HepG2 (cell line): ENCODE data around the gene SLC24A4. TPM values are rescaled to one million over a fixed set of nuclear protein-coding genes. Genes with fewer than 3 reads are reported as not detected.

Source experiments
- ATAC-seq: fragments of 200-7000 bp; cut with Tn5 transposase; 3 replicates; pipeline ENCODE4 v1.9.1; 2020; ENCODE audit warnings: mild to moderate bottlenecking, moderate library complexity
- BruUV-seq: library from RNA; stranded (reverse); fragments of 400-500 nt; replicated peaks from 2 replicates; lab custom pipeline; 2021; lab: Mats Ljungman, UMichigan
- CTCF ChIA-PET: fragments of 300-600 bp; formaldehyde crosslinking; extraction: SDS; loops from one replicate; lab custom pipeline; 2021; ENCODE audit warnings: low total read pairs, inconsistent platforms, low intra/inter-chr PET ratio; lab: Yijun Ruan, JAX
- POLR2A ChIA-PET: fragments of 350-600 bp; sonication (Branson Sonifier 250); formaldehyde crosslinking; loops from one replicate; lab custom pipeline; 2020; ENCODE audit warnings: antibody characterized with exemption, inconsistent platforms; lab: Yijun Ruan, JAX
- DNase-seq: peaks from one replicate; pipeline ENCODE4 v3.0.0-alpha.2; 2015; ENCODE audit warnings: low spot score
- FAIRE-seq: peaks from 3 replicates; lab custom pipeline; 2011; peaks lifted over from hg19 to GRCh38; lab: Jason Lieb, UNC
- H2AFZ ChIP-seq: one replicate; pipeline ENCODE4 v1.6.1; 2011; ENCODE audit warnings: low read length, inconsistent platforms
- H3K27ac ChIP-seq: fragments of 300-600 bp; 3 replicates; pipeline ENCODE4 v1.8.0; 2011; ENCODE audit warnings: mixed run types, mild to moderate bottlenecking, mixed read lengths, low read length, inconsistent platforms; ENCODE audit not compliant: insufficient read depth; ENCODE audit errors: extremely low read length
- H3K27me3 ChIP-seq, 2 experiments: fragments of 200-600 bp in 1 of 2; 2 replicates in 1 of 2; 3 replicates in 1 of 2; pipeline versions ENCODE4 v1.6.0 to v1.8.0; 2011; ENCODE audit warnings: low read length in 2 of 2, mild to moderate bottlenecking in 2 of 2, moderate library complexity in 2 of 2, inconsistent platforms in 1 of 2; ENCODE audit not compliant: insufficient read depth in 2 of 2, control insufficient read depth in 1 of 2
- H3K36me3 ChIP-seq, 2 experiments: fragments of 200-600 bp in 1 of 2; replicated peaks in 1 of 2; 2 replicates in 1 of 2; 3 replicates in 1 of 2; pipeline versions ENCODE4 v1.5.1 to v1.8.0; 2011; ENCODE audit warnings: low read length in 2 of 2, inconsistent platforms in 1 of 2; ENCODE audit not compliant: insufficient read depth in 2 of 2, control insufficient read depth in 1 of 2
- H3K4me1 ChIP-seq: 2 replicates; pipeline ENCODE4 v1.5.1; 2012; ENCODE audit warnings: low read length, inconsistent platforms; ENCODE audit not compliant: insufficient read depth
- H3K4me2 ChIP-seq: 2 replicates; pipeline ENCODE4 v1.6.0; 2011; ENCODE audit warnings: low read depth, low read length, inconsistent platforms
- H3K4me3 ChIP-seq, 3 experiments: fragments of 200-600 bp in 1 of 3; sonication (generic), shearing (Covaris generic) in 1 of 3; replicated peaks in 1 of 3; 2 replicates each; pipeline ENCODE4 v1.5.1; 2011 to 2016; ENCODE audit warnings: low read length in 3 of 3, inconsistent platforms in 2 of 3, low read depth in 2 of 3, mild to moderate bottlenecking in 2 of 3, control low read depth in 1 of 3, mixed read lengths in 1 of 3; ENCODE audit not compliant: insufficient read depth in 1 of 3
- H3K79me2 ChIP-seq: one replicate; pipeline ENCODE4 v1.6.1; 2011; ENCODE audit warnings: low read length, inconsistent platforms; ENCODE audit not compliant: insufficient read depth
- H3K9ac ChIP-seq: 2 replicates; pipeline ENCODE4 v1.6.0; 2011; ENCODE audit warnings: mild to moderate bottlenecking, low read depth, low read length, inconsistent platforms; ENCODE audit not compliant: insufficient read depth
- H3K9me3 ChIP-seq: 2 replicates; pipeline ENCODE4 v1.5.1; 2012; ENCODE audit warnings: mild to moderate bottlenecking, low read length
- H4K20me1 ChIP-seq: 2 replicates; pipeline ENCODE4 v1.6.0; 2011; ENCODE audit warnings: inconsistent platforms, mild to moderate bottlenecking, low read length, moderate library complexity; ENCODE audit not compliant: insufficient read depth
- ATF5 ChIP-seq: sonication (generic); formaldehyde crosslinking; IDR thresholded peaks from 2 replicates; pipeline ENCODE4 v1.4.0; 2020; ENCODE audit warnings: mild to moderate bottlenecking, low read depth, missing genetic modification reagents
- CENPT ChIP-seq: sonication (generic); formaldehyde crosslinking; IDR thresholded peaks from 2 replicates; pipeline ENCODE4 v1.8.0; 2022; ENCODE audit warnings: low read depth, mild to moderate bottlenecking, moderate library complexity, missing genetic modification reagents
- HOXA9 ChIP-seq: sonication (generic); formaldehyde crosslinking; IDR thresholded peaks from 2 replicates; pipeline ENCODE4 v1.8.1; 2022; ENCODE audit warnings: missing genetic modification reagents, mild to moderate bottlenecking, moderate library complexity, borderline replicate concordance
- JUND ChIP-seq: sonication (generic); formaldehyde crosslinking; IDR thresholded peaks from 2 replicates; pipeline ENCODE4 v1.8.0; 2022; ENCODE audit warnings: mild to moderate bottlenecking, missing genetic modification reagents
- MIXL1 ChIP-seq: IDR thresholded peaks from 2 replicates; pipeline ENCODE4 v1.6.1; 2016
- NFE2L2 ChIP-seq: fragments of 150-350 bp; IDR thresholded peaks from 2 replicates; pipeline ENCODE4 v1.6.1; 2014; ENCODE audit warnings: low read length
- TBP ChIP-seq: sonication (generic); formaldehyde crosslinking; IDR thresholded peaks from 2 replicates; pipeline ENCODE4 v1.5.0; 2020; ENCODE audit warnings: missing genetic modification reagents
- THAP9 ChIP-seq: sonication (generic); formaldehyde crosslinking; IDR thresholded peaks from 2 replicates; pipeline ENCODE4; 2020; ENCODE audit warnings: missing genetic modification reagents, mild to moderate bottlenecking, borderline replicate concordance
- ZIK1 ChIP-seq: sonication (generic); formaldehyde crosslinking; IDR thresholded peaks from 2 replicates; pipeline ENCODE4 v1.5.0; 2020; ENCODE audit warnings: mild to moderate bottlenecking, low read depth, missing genetic modification reagents, borderline replicate concordance
- ZNF160 ChIP-seq: sonication (generic); formaldehyde crosslinking; IDR thresholded peaks from 2 replicates; pipeline ENCODE4 v1.8.0; 2022; ENCODE audit warnings: mild to moderate bottlenecking, inconsistent platforms, missing genetic modification reagents
- WGBS: methylation state at CpG from one replicate; pipeline ENCODE4 v1.1.6; 2017; ENCODE audit warnings: low lambda C conversion rate; 5-methylcytosine and 5-hydroxymethylcytosine counted together
- in situ Hi-C: cut with HindIII; loops from 2 replicates; pipeline ENCODE4 v1.10.0; 2017; ENCODE audit warnings: low pct_unique_long_range_greater_than_20kb; ENCODE audit not compliant: extremely low pct_ligation_motif_present
- intact Hi-C: fragments of 100-400 bp; cut with micrococcal nuclease; formaldehyde crosslinking; loops from one replicate; pipeline ENCODE4 v1.10.0; 2022; ENCODE audit not compliant: unreplicated experiment
- polyA plus RNA-seq, 8 experiments: library from polyadenylated mRNA; depleted of rRNA in 3 of 8; stranded (reverse) in 7 of 8; unstranded in 1 of 8; fragments of >200 nt; fragmentation: Illumina TruSeq in 4 of 8; extraction: Trizol in 4 of 8; gene quantifications; 2 replicates each; pipeline versions ENCODE4 v1.2.1 to v1.2.3, GENCODE V29; 2011 to 2016; ENCODE audit warnings: low read depth in 4 of 8, missing spikeins in 1 of 8, mixed read lengths in 1 of 8; ENCODE audit not compliant: insufficient read depth in 1 of 8
- total RNA-seq, 5 experiments: library from RNA; depleted of rRNA; stranded (reverse); fragments of >200 nt; fragmentation: Illumina TruSeq; extraction: Trizol; gene quantifications; 2 replicates each; pipeline ENCODE4 v1.2.3, GENCODE V29; 2016; ENCODE audit warnings: low read depth in 1 of 5
- TF ChIP-seq, protein P1 (sequence below), 2 experiments: fragments of 450-650 bp in 1 of 2; sonication (generic) in 1 of 2; formaldehyde crosslinking in 1 of 2; IDR thresholded peaks; 2 replicates each; pipeline versions ENCODE4 v1.6.1 to v1.8.0; 2016 to 2022; ENCODE audit warnings: antibody characterized with exemption in 1 of 2, mild to moderate bottlenecking in 1 of 2, missing genetic modification reagents in 1 of 2

Gene SLC24A4
- total and polyA plus RNA-seq, 2 of the 13 experiments (the other 11 are each of a cell fraction or from before 2014, with no cell fraction given), result not detected

GRCh38 chr14:92411135-92411534 lies 88.2 kb downstream of the SLC24A4 start (continued):
- TF ChIP-seq, protein P1, sequence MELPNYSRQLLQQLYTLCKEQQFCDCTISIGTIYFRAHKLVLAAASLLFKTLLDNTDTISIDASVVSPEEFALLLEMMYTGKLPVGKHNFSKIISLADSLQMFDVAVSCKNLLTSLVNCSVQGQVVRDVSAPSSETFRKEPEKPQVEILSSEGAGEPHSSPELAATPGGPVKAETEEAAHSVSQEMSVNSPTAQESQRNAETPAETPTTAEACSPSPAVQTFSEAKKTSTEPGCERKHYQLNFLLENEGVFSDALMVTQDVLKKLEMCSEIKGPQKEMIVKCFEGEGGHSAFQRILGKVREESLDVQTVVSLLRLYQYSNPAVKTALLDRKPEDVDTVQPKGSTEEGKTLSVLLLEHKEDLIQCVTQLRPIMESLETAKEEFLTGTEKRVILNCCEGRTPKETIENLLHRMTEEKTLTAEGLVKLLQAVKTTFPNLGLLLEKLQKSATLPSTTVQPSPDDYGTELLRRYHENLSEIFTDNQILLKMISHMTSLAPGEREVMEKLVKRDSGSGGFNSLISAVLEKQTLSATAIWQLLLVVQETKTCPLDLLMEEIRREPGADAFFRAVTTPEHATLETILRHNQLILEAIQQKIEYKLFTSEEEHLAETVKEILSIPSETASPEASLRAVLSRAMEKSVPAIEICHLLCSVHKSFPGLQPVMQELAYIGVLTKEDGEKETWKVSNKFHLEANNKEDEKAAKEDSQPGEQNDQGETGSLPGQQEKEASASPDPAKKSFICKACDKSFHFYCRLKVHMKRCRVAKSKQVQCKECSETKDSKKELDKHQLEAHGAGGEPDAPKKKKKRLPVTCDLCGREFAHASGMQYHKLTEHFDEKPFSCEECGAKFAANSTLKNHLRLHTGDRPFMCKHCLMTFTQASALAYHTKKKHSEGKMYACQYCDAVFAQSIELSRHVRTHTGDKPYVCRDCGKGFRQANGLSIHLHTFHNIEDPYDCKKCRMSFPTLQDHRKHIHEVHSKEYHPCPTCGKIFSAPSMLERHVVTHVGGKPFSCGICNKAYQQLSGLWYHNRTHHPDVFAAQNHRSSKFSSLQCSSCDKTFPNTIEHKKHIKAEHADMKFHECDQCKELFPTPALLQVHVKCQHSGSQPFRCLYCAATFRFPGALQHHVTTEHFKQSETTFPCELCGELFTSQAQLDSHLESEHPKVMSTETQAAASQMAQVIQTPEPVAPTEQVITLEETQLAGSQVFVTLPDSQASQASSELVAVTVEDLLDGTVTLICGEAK (IDR thresholded peaks at IDR 0.05), result no peak
- TF ChIP-seq, protein P1 (CRISPR knock-in tag; IDR thresholded peaks at IDR 0.05), result no peak
- TF ChIP-seq ZIK1, result no peak
- TF ChIP-seq ZNF160 (CRISPR knock-in tag), result no peak
- TF ChIP-seq, all 625 proteins: peak for 0

DNA sequence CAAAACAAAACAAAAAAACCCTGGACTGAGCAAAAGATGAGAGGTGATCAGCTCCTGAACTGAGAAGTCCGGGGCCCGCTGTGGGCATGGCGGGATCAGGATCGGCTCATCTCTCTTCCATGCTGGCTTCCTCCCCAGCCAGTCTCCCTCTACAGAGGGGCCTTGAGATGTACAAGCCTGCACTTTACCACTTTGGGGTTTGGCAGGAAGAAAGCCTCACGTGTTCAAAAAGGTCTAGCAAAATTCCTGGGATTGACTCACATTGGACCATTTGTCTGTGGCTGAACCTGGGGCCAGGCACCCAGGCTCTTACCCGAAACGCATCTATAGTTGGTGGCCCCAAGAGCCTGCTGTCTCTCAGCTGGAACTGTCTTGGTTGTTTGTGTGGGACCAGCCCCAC lies 89.0 kb downstream of the SLC24A4 start:
- in situ Hi-C loops (no loop called here), intact Hi-C loops (no loop called here)
- no TSS peak for BruUV-seq
- 0 out of 5 replicates have a peak, but pooled peaks cover 0 to 6% of the 10 kb centered on the region in 2 experiments for H3K27me3 ChIP-seq
- no peaks in the 10 kb centered on the region for H4K20me1 ChIP-seq
- H2AFZ ChIP-seq, result no peak overlapping the region
- no peak for DNase-seq
- WGBS, result 33% methylated on average over 4 of the region's 7 CpGs
- no peaks in the 10 kb centered on the region for H3K79me2 ChIP-seq
- H3K9ac ChIP-seq, result no peak overlapping the region
- H3K4me3 ChIP-seq, result no peak overlapping the region
- no peak for FAIRE-seq
- no peak for ATAC-seq
- H3K36me3 ChIP-seq, result no peaks in the 10 kb centered on the region
- no peaks in the 10 kb centered on the region for H3K4me1 ChIP-seq
- no peak overlapping the region for H3K4me2 ChIP-seq
- CTCF ChIA-PET, result no interaction called here
- no peak overlapping the region for H3K27ac ChIP-seq
- H3K9me3 ChIP-seq, result no peaks in the 10 kb centered on the region
- POLR2A ChIA-PET, result no interaction called here
- no peak for TF ChIP-seq HOXA9 (CRISPR knock-in tag)
- TF ChIP-seq THAP9, result no peak
- no peak for TF ChIP-seq CENPT (CRISPR knock-in tag)
- TF ChIP-seq ATF5 (CRISPR knock-in tag), result no peak
- TF ChIP-seq MIXL1, result no peak
- TF ChIP-seq TBP (CRISPR knock-in tag), result no peak
- no peak for TF ChIP-seq JUND (CRISPR knock-in tag)
- TF ChIP-seq NFE2L2, result no peak
